Tibial artery (tissue), 4 donors: ENCODE data around the gene KMT2C.

Source experiments
- DNase-seq, 2 donors: peaks; one replicate each; pipeline ENCODE4 v3.0.0-alpha.2; 2019
- H3K27ac ChIP-seq, 2 donors: fragments of 200-600 bp; sonication (generic) in 1 of 2; 1 replicate in 1 of 2; 2 replicates in 1 of 2; pipeline ENCODE4 v1.5.1; 2018 to 2019; ENCODE audit warnings: mild to moderate bottlenecking in 1 of 2
- H3K27me3 ChIP-seq, 2 donors: fragments of 200-600 bp; sonication (generic) in 1 of 2; one replicate each; pipeline versions ENCODE4 v1.5.1 to v1.6.0; 2016 to 2019
- H3K36me3 ChIP-seq, 3 donors: fragments of 200-600 bp; sonication (generic) in 2 of 3; one replicate each; pipeline ENCODE4 v1.5.1; 2016 to 2019; ENCODE audit warnings: mild to moderate bottlenecking in 2 of 3
- H3K4me1 ChIP-seq, 4 donors: fragments of 200-600 bp; sonication (generic) in 2 of 4; 1 replicate in 3 of 4; 2 replicates in 1 of 4; pipeline ENCODE4 v1.5.1; 2016 to 2019
- H3K4me3 ChIP-seq, 2 donors: fragments of 200-600 bp; sonication (generic) in 1 of 2; 1 replicate in 1 of 2; 2 replicates in 1 of 2; pipeline ENCODE4 v1.5.1; 2018 to 2019; ENCODE audit warnings: mild to moderate bottlenecking in 2 of 2
- H3K9me3 ChIP-seq, 3 donors: fragments of 200-600 bp; sonication (generic) in 1 of 3; one replicate each; pipeline ENCODE4 v1.5.1; 2016 to 2019
- CTCF ChIP-seq, 2 experiments: fragments of 200-600 bp in 1 of 2; fragments of 450-650 bp in 1 of 2; IDR thresholded peaks; one replicate each; pipeline ENCODE4 v1.5.1; 2017 to 2019; ENCODE audit warnings: antibody characterized with exemption in 2 of 2, mild to moderate bottlenecking in 1 of 2, moderate library complexity in 1 of 2
- intact Hi-C: fragments of 100-400 bp; cut with DNase I; formaldehyde crosslinking; loops from one replicate; pipeline ENCODE4 v1.15.0; 2023; ENCODE audit warnings: low total_unique reads

The KMT2C gene

GRCh38 chr7:152112829-152113228 lies 323.0 kb downstream of the KMT2C start:
- no peak for TF ChIP-seq CTCF (IDR thresholded peaks at IDR 0.05)
- no peak for DNase-seq
- no peaks in the 10 kb centered on the region for H3K27me3 ChIP-seq
- H3K36me3 ChIP-seq: peaks cover 25 to 81% (median 62%) of the 10 kb centered on the region in 3 donors
- H3K4me1 ChIP-seq: no peaks in the 10 kb centered on the region
- H3K9me3 ChIP-seq: no peaks in the 10 kb centered on the region
- no peak overlapping the region for H3K27ac ChIP-seq
- no peak overlapping the region for H3K4me3 ChIP-seq
- intact Hi-C loops: no loop called here

GRCh38 chr7:152108359-152108758 lies 327.4 kb downstream of the KMT2C start:
- peaks cover 25 to 65% (median 63%) of the 10 kb centered on the region in 3 donors for H3K36me3 ChIP-seq
- no peak for DNase-seq
- H3K4me3 ChIP-seq: no peak overlapping the region
- H3K9me3 ChIP-seq: no peaks in the 10 kb centered on the region
- TF ChIP-seq CTCF (IDR thresholded peaks at IDR 0.05): no peak
- intact Hi-C loops: no loop called here
- H3K4me1 ChIP-seq: no peaks in the 10 kb centered on the region
- H3K27ac ChIP-seq: no peak overlapping the region
- no peaks in the 10 kb centered on the region for H3K27me3 ChIP-seq

GRCh38 chr7:152107945-152108344 lies 327.9 kb downstream of the KMT2C start:
- Histone ChIP-seq H3K27me3 (no peaks in the 10 kb centered on the region), H3K4me3 (no peak overlapping the region), H3K36me3 (peaks cover 25 to 68% (median 65%) of the 10 kb centered on the region in 3 donors), H3K27ac (no peak overlapping the region), H3K9me3 (no peaks in the 10 kb centered on the region), H3K4me1 (no peaks in the 10 kb centered on the region)
- intact Hi-C loops: no loop called here
- no peak for DNase-seq
- TF ChIP-seq CTCF (IDR thresholded peaks at IDR 0.05): no peak

GRCh38 chr7:152106990-152107389 lies 328.8 kb downstream of the KMT2C start:
- peaks cover 25 to 77% (median 69%) of the 10 kb centered on the region in 3 donors for H3K36me3 ChIP-seq
- intact Hi-C loops: no loop called here
- no peak for DNase-seq
- no peaks in the 10 kb centered on the region for H3K27me3 ChIP-seq
- TF ChIP-seq CTCF (IDR thresholded peaks at IDR 0.05): no peak
- H3K9me3 ChIP-seq: no peaks in the 10 kb centered on the region
- no peak overlapping the region for H3K4me3 ChIP-seq
- no peaks in the 10 kb centered on the region for H3K4me1 ChIP-seq
- no peak overlapping the region for H3K27ac ChIP-seq

DNA sequence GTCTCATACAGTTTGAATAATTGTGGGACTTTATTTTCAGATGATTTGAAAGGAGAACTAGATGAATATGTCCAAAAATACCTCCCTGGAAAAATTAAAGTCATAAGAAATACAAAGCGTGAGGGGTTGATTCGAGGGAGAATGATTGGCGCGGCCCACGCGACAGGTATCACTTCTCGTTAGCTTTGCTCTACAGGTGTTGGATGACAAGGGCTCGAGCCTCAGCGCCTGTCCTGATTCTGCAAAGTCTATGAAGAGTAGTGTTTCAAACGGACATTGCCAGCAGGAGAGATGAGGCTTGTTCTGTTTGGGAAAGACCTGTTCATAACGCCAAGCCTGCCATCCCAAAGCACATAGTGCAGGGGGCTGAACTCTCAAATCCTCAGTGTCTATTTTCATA lies 330.6 kb downstream of the KMT2C start:
- Histone ChIP-seq H3K27me3 (no peaks in the 10 kb centered on the region), H3K9me3 (no peaks in the 10 kb centered on the region), H3K4me1 (no peaks in the 10 kb centered on the region), H3K4me3 (no peak overlapping the region), H3K27ac (no peak overlapping the region), H3K36me3 (peaks cover 25 to 80% (median 68%) of the 10 kb centered on the region in 3 donors)
- intact Hi-C loops: no loop called here
- no peak for TF ChIP-seq CTCF (IDR thresholded peaks at IDR 0.05)
- no peak for DNase-seq

DNA sequence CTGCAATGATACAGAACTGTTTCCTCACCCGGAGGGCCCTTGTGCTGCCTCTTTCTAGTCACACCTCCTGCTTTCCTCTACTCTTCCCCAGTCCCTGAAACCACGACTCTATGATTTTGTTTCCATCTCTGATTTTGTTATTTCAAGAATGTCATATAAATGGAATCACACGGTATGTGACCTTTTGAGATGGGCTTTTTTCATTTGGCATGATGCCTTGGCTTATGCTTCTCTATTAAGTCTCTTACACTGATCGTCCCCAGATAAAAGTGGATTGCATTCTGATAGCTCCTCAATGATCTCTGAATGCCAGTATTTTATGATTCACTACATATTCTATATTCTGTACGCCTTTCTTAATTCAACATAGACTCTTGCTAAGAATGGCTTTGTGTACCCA lies 332.1 kb downstream of the KMT2C start:
- Histone ChIP-seq H3K36me3 (peaks cover 22 to 67% (median 56%) of the 10 kb centered on the region in 3 donors), H3K9me3 (no peaks in the 10 kb centered on the region), H3K4me1 (no peaks in the 10 kb centered on the region), H3K27me3 (no peaks in the 10 kb centered on the region), H3K27ac (no peak overlapping the region), H3K4me3 (no peak overlapping the region)
- intact Hi-C loops: no loop called here
- no peak for TF ChIP-seq CTCF (IDR thresholded peaks at IDR 0.05)
- DNase-seq: no peak
